Sigmoid colon (tissue), 4 donors: ENCODE data around the gene HECW1.

Experiments used
- EP300 ChIP-seq, 4 donors: sonication (generic); formaldehyde crosslinking; IDR thresholded peaks; one replicate each; pipeline ENCODE4 v1.6.1; 2017; ENCODE audit warnings: antibody characterized with exemption in 4 of 4
- POLR2A ChIP-seq, 2 donors: fragments of 450-650 bp; IDR thresholded peaks; one replicate each; pipeline ENCODE4 v1.6.1; 2016; ENCODE audit warnings: antibody characterized with exemption in 2 of 2, mild to moderate bottlenecking in 2 of 2, moderate library complexity in 2 of 2
- TF ChIP-seq, protein P1 (sequence below), 4 experiments: fragments of 450-650 bp in 3 of 4; fragments of 200-600 bp in 1 of 4; IDR thresholded peaks; one replicate each; pipeline ENCODE4 v1.5.1; 2016 to 2019; ENCODE audit warnings: antibody characterized with exemption in 4 of 4, mild to moderate bottlenecking in 3 of 4, moderate library complexity in 2 of 4

DNA sequence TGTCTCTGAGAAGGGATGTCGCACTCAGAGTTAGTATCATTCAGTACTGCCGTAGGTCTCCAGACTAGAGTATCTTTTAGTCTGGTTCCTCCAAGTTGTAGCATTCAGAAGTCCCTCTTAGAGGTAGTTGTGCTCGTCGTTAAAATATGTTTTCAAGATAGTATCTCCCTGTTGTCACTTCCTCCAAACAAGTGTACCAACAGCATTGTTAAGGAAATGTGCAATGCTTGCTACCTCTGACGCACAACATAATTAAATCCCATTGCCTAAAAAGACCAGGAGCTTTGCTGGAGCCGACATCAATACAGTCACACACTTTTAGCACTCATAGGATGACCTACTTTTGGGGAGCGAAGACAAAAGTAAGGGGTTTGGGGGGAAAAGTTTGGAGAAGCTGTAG is 390.5 kb downstream of the HECW1 start:
- TF ChIP-seq, protein P1, sequence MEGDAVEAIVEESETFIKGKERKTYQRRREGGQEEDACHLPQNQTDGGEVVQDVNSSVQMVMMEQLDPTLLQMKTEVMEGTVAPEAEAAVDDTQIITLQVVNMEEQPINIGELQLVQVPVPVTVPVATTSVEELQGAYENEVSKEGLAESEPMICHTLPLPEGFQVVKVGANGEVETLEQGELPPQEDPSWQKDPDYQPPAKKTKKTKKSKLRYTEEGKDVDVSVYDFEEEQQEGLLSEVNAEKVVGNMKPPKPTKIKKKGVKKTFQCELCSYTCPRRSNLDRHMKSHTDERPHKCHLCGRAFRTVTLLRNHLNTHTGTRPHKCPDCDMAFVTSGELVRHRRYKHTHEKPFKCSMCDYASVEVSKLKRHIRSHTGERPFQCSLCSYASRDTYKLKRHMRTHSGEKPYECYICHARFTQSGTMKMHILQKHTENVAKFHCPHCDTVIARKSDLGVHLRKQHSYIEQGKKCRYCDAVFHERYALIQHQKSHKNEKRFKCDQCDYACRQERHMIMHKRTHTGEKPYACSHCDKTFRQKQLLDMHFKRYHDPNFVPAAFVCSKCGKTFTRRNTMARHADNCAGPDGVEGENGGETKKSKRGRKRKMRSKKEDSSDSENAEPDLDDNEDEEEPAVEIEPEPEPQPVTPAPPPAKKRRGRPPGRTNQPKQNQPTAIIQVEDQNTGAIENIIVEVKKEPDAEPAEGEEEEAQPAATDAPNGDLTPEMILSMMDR (IDR thresholded peaks at IDR 0.05) = no peak
- TF ChIP-seq POLR2A (IDR thresholded peaks at IDR 0.05) = no peak
- TF ChIP-seq EP300 (IDR thresholded peaks at IDR 0.05) = no peak
